EL (cell line): ENCODE measurements around the gene ABHD5.
"Not testable (repeated sequence)": the region's sequence is repeated elsewhere in the genome, so short reads cannot be mapped to it uniquely, and the experiment has no call there.

ENCODE experiments used
- DNase-seq: peaks from one replicate; pipeline ENCODE4 v3.0.0-alpha.2; 2016

The ABHD5 gene

DNA sequence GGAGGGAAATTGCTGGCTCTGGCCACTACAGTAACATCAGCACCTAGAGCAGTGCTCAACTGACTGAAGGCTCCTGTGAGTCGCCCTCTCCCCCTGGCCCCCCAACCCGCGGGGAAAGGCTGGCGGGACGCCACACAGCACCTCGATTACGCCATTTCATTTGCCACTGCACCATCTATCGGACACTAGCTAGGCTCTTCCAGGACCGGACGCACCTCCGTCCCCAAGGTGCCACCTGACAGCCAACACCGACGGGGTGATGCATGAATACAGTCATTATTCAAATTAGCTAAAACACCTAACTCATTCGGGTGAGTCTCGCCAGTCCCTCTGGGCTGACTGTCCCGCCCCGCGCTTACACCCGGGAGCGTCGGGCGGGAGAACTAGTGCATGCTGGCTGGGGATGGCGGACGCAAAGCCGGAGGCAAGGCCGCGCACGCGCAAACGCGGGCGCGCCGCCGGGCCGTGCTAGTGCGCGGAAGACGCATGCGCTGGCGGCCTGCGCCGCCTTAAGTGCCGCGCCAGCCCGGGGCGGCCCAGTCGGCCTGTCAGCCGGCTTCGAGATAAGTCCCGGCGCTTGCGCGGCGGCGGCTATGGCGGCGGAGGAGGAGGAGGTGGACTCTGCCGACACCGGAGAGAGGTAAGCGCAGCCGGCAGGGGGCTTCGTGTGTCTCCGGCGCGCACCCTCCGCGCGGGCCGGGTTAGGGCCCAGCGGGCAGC is at the start of gene ABHD5:
Gene ABHD5, plus strand, starts transcription at position 539 of the 720 bp plus-strand sequence. Its CDS starts 55 bp downstream, at position 594.
- DNase-seq = peak; percentile 92

- DNase-seq = peak; percentile 8
These were observed 49.2 kb upstream of the ABHD5 start for GRCh38 chr3:43641306-43642114.

- DNase-seq = no peak
These were observed 46.3 kb upstream of the ABHD5 start for GRCh38 chr3:43644443-43644842.

DNA sequence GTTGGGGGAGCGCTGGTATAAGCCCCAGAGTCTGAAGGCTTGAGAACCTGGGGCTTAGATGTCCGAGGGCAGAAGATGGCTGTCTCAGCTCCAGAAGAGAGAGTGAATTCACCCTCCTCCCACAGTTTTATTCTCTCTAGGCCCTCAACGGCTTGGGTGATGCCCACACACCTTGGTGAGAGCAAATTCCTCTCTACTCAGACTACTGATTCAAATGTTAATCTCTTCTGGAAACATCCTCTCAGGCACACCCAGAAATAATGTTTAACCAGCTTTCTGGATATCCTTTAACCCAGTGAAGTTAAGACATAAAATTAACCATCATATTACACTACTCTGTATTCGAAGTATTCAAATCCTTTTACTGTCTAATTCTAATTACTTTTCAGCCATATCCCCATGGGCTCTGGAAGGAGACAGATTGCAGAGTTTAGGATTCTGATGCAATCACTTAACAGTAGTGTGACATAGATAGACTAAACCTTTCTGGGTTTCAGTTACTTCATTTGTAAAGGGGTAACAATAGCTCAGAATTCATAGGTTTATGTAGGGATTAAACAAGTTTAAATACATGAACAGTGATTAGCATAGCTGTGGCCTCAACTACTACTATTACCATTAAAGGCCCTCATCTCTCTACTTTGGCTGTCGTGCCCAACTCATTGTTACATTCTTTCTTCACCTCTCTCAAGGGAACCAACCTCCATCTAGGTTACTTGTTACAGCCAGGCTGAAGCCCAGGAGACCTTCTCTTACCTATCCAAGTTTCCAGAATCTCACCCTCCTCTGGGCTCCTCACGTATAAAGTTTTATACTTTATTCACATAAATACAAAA is 43.2 kb upstream of the ABHD5 start:
- no peak for DNase-seq

DNA sequence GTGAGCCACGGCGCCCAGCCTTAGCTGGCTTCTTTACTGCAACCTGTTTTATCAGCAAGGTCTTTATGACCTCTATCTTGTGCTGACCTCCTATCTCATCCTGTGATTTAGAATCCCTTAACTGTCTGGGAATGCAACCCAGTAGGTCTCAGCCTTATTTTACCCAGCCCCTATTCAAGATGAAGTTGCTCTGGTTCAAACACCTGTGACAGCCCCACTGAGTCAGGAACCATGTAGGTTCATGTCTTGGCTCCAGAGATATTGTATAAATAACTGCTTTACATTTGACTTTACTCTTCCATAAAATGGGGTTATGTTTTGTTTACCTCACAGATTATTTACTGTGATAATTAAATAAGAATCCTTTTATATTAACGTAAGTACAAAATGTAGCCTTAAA is 41.8 kb upstream of the ABHD5 start:
- no peak for DNase-seq

DNA sequence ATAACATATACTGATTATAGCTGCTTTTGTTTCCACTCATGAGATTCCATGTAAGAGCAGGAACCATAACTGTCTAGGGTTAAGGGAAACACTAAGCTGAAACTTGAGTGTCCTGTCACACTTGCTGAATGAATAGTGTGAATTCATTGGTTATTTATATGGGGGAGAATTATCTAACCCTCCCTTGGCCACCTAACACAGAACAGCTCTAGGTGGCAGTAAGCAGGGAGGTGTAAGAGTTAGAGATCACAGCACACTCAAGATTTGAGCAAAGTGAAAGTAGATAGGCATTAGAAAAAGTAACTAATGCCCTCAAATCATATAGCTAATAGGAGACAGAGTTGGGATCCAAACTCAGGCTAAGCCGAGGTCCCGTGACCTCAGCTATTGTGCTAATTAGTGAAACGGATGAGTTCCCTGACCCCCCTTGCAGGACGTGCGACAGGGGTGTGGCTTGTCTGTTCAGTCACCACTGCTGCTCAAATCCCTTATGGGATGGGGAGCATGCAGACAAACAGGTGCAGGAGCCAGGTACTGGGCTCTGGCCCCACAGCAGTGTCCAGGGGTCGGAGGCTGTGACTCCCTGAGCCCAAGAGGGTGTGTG is 41.3 kb upstream of the ABHD5 start:
- no peak for DNase-seq

DNA sequence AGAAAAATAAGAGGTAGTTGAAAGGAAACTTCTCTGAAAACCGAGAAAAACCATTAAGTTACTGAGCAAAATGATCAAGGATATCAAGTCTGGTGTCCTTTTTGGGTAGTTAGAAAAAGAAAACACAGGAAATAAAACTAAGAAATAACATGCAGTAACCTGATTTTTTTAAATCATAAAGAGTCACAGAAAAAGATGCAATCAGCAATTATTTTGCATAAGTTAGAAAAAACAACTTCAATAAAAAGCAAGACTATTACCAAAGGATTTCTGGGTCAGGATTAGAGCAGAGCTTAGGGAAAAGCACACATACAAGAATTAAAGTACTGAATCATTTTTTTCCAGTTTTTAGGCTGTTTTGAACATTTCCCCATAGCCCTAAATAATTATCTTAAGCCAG is 40.4 kb upstream of the ABHD5 start:
- DNase-seq = no peak

DNA sequence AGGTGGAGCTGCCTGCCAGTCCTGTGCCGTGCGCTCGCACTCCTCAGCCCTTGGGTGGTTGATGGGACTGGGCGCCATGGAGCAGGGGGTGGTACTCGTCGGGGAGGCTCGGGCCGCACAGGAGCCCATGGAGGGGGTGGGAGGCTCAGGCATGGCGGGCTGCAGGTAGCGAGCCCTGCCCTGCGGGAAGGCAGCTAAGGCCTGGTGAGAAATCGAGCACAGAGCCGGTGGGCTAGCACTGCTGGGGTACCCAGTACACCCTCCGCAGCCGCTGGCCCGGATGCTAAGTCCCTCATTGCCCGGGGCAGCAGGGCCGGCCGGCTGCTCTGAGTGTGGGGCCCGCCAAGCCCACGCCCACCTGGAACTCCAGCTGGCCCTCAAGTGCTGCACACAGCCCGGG is 34.3 kb upstream of the ABHD5 start:
- not testable (repeated sequence) for DNase-seq

GRCh38 chr3:43659250-43659880 is 31.4 kb upstream of the ABHD5 start:
- no peak for DNase-seq

- DNase-seq = not testable (repeated sequence)
These were observed 29.4 kb upstream of the ABHD5 start for GRCh38 chr3:43661376-43661775.

DNA sequence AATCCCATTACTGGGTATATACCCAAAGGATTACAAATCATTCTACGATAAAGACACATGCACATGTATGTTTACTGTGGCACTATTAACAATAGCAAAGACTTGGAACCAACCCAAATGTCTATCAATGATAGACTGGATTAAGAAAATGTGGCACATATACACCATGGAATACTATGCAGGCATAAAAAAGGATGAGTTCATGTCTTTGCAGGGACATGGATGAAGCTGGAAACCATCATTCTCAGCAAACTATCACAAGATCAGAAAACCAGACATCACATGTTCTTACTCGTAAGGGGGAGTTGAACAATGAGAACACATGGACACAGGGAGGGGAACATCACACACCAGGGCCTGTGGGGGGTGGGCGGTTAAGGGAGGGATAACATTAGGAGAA is 25.7 kb upstream of the ABHD5 start:
- DNase-seq = not testable (repeated sequence)

- DNase-seq = no peak
These were observed 19.9 kb upstream of the ABHD5 start for GRCh38 chr3:43670635-43671522.

DNA sequence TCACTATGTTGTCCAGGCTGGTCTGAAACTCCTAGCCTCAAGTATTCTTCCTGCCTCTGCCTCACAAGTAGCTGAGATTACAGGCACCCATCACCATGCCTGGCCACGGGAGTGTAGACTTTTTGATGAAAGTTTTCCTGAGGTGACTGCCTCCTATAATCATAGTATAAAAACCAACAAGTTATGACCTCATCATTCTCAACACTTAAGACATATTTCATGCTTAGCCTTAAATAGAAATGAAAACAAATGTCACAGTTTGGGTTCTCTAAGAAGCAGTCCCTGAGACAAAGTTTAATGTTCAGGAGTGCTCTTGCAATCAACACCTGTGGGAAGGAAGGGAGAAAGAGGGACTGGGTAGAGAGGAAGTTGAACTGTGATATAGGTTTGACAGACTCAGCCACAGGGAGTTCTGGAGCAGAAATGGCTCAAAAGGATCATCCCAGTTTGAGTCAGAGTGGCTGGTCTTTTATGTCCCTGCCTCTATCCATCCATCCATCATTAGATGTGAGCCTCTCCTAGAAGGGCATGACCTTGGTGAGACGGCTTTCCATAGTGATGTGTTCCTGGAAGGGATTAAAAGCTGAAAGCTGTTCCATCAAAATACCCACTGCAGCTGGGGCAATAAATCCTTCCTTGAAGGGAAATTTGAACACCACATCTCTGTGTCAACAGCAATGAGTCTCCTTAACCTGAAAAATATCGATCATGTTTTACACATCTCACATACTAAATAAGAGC is 16.2 kb upstream of the ABHD5 start:
- no peak for DNase-seq

GRCh38 chr3:43675593-43675992 is 15.1 kb upstream of the ABHD5 start:
- no peak for DNase-seq

GRCh38 chr3:43676441-43676840 is 14.3 kb upstream of the ABHD5 start:
- DNase-seq = no peak

- DNase-seq = not testable (repeated sequence)
These were observed 12.4 kb upstream of the ABHD5 start for GRCh38 chr3:43678375-43678774.

GRCh38 chr3:43678887-43679449 is 11.8 kb upstream of the ABHD5 start:
- not testable (repeated sequence) for DNase-seq

DNA sequence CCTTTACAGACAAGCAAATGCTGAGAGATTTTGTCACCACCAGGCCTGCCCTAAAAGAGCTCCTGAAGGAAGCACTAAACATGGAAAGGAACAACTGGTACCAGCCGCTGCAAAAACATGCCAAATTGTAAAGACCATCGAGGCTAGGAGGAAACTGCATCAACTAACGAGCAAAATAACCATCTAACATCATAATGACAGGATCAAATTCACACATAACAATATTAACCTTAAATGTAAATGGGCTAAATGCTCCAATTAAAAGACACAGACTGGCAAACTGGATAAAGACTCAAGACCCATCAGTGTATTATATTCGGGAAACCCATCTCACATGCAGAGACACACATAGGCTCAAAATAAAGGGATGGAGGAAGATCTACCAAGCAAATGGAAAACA is 9.9 kb upstream of the ABHD5 start:
- not testable (repeated sequence) for DNase-seq

GRCh38 chr3:43684944-43685343 is 5.8 kb upstream of the ABHD5 start:
- DNase-seq = no peak

GRCh38 chr3:43685921-43686320 is 4.8 kb upstream of the ABHD5 start:
- no peak for DNase-seq
